H9 (cell line): ENCODE data around the gene SFMBT1. TPM values are rescaled to one million over a fixed set of nuclear protein-coding genes. Genes with fewer than 3 reads are reported as not detected.

Experiments used
- DNase-seq: peaks from one replicate; pipeline ENCODE4 v3.0.0-alpha.2; 2017
- H2AFZ ChIP-seq: one replicate; pipeline ENCODE4 v1.6.1; 2013; ENCODE audit warnings: mild to moderate bottlenecking, low read length, control low read depth, moderate library complexity
- H2AK5ac ChIP-seq: 2 replicates; pipeline ENCODE4 v1.6.1; 2013; ENCODE audit warnings: low read length, control low read depth, mixed read lengths; ENCODE audit not compliant: insufficient read length
- H2BK120ac ChIP-seq: one replicate; pipeline ENCODE4 v1.6.1; 2013; ENCODE audit warnings: low read depth, mild to moderate bottlenecking, low read length, control low read depth, inconsistent platforms; ENCODE audit not compliant: poor library complexity, severe bottlenecking
- H2BK12ac ChIP-seq: 2 replicates; pipeline ENCODE4 v1.6.1; 2013; ENCODE audit warnings: low read length, control low read depth, mixed read lengths, low read depth; ENCODE audit not compliant: insufficient read length
- H2BK15ac ChIP-seq: 2 replicates; pipeline ENCODE4 v1.6.1; 2013; ENCODE audit warnings: low read depth, low read length, control low read depth
- H2BK20ac ChIP-seq: one replicate; pipeline ENCODE4 v1.6.1; 2013; ENCODE audit warnings: low read depth, mild to moderate bottlenecking, low read length, control low read depth, inconsistent platforms; ENCODE audit not compliant: poor library complexity, severe bottlenecking
- H2BK5ac ChIP-seq: 2 replicates; pipeline ENCODE4 v1.6.1; 2013; ENCODE audit warnings: low read length, control low read depth, mixed read lengths; ENCODE audit not compliant: insufficient read length
- H3K14ac ChIP-seq: 2 replicates; pipeline ENCODE4 v1.6.1; 2013; ENCODE audit warnings: low read length, control low read depth; ENCODE audit not compliant: insufficient read depth
- H3K18ac ChIP-seq: 2 replicates; pipeline ENCODE4 v1.6.1; 2013; ENCODE audit warnings: low read depth, mild to moderate bottlenecking, mixed read lengths, low read length, control low read depth; ENCODE audit not compliant: insufficient read length
- H3K23ac ChIP-seq: 2 replicates; pipeline ENCODE4 v1.6.1; 2013; ENCODE audit warnings: low read length, control low read depth, mixed read lengths, low read depth; ENCODE audit not compliant: insufficient read length
- H3K23me2 ChIP-seq: 2 replicates; pipeline ENCODE4 v1.6.1; 2013; ENCODE audit warnings: low read depth, mild to moderate bottlenecking, mixed read lengths, low read length, control low read depth; ENCODE audit not compliant: insufficient read length, poor library complexity, severe bottlenecking
- H3K27ac ChIP-seq: 2 replicates; pipeline ENCODE4 v1.5.1; 2013; ENCODE audit warnings: low read length, control low read depth, mixed read lengths, low read depth; ENCODE audit not compliant: insufficient read length
- H3K27me3 ChIP-seq: 2 replicates; pipeline ENCODE4 v1.6.1; 2013; ENCODE audit warnings: low read length, control low read depth, inconsistent platforms; ENCODE audit not compliant: insufficient read depth
- H3K4ac ChIP-seq: 2 replicates; pipeline ENCODE4 v1.6.1; 2013; ENCODE audit warnings: low read depth, mild to moderate bottlenecking, control low read depth, inconsistent platforms, low read length, moderate library complexity
- H3K4me1 ChIP-seq: 2 replicates; pipeline ENCODE4 v1.6.1; 2013; ENCODE audit warnings: low read length, control low read depth, inconsistent platforms; ENCODE audit not compliant: insufficient read depth
- H3K4me2 ChIP-seq: 2 replicates; pipeline ENCODE4 v1.6.1; 2013; ENCODE audit warnings: low read length, control low read depth, mixed read lengths; ENCODE audit not compliant: insufficient read length, insufficient read depth
- H3K56ac ChIP-seq: 2 replicates; pipeline ENCODE4 v1.6.1; 2013; ENCODE audit warnings: low read depth, mild to moderate bottlenecking, mixed read lengths, low read length, control low read depth; ENCODE audit not compliant: insufficient read length
- H3K79me1 ChIP-seq: 2 replicates; pipeline ENCODE4 v1.6.1; 2013; ENCODE audit warnings: low read depth, mild to moderate bottlenecking, moderate library complexity, low read length, control low read depth, inconsistent platforms; ENCODE audit not compliant: insufficient read depth, poor library complexity, severe bottlenecking
- H3K79me2 ChIP-seq: 2 replicates; pipeline ENCODE4 v1.6.1; 2013; ENCODE audit warnings: low read length, control low read depth, inconsistent platforms; ENCODE audit not compliant: insufficient read depth
- H3K9ac ChIP-seq: 2 replicates; pipeline ENCODE4 v1.6.1; 2013; ENCODE audit warnings: low read length, control low read depth, mixed read lengths; ENCODE audit not compliant: insufficient read length; ENCODE audit errors: extremely low read depth
- H3K9me3 ChIP-seq: one replicate; pipeline ENCODE4 v1.6.1; 2013; ENCODE audit warnings: low read depth, low read length, inconsistent platforms; ENCODE audit not compliant: control insufficient read depth
- H3T11ph ChIP-seq: one replicate; pipeline ENCODE4 v1.6.1; 2013; ENCODE audit warnings: mild to moderate bottlenecking, low read length, control low read depth, inconsistent platforms
- H4K20me1 ChIP-seq: one replicate; pipeline ENCODE4 v1.6.1; 2013; ENCODE audit not compliant: control insufficient read depth, insufficient read length, insufficient read depth
- H4K5ac ChIP-seq: 2 replicates; pipeline ENCODE4 v1.6.1; 2013; ENCODE audit warnings: low read depth, mild to moderate bottlenecking, mixed read lengths, low read length, control low read depth; ENCODE audit not compliant: insufficient read length
- H4K8ac ChIP-seq: replicated peaks from 2 replicates; pipeline ENCODE4 v1.6.1; 2013; ENCODE audit warnings: low read length, control low read depth, mixed read lengths, low read depth; ENCODE audit not compliant: insufficient read length
- H4K91ac ChIP-seq: 2 replicates; pipeline ENCODE4 v1.6.1; 2013; ENCODE audit warnings: low read depth, mild to moderate bottlenecking, moderate library complexity, mixed read lengths, low read length, control low read depth; ENCODE audit not compliant: insufficient read length
- H3K27ac Mint-ChIP-seq, 3 experiments: 2 replicates in 2 of 3; 3 replicates in 1 of 3; pipeline ENCODE4 v1.8.0; 2020 to 2021; ENCODE audit warnings: mixed read lengths in 3 of 3, mild to moderate bottlenecking in 1 of 3, moderate library complexity in 1 of 3
- H3K27me3 Mint-ChIP-seq: 2 replicates; pipeline ENCODE4 v1.8.0; 2021; ENCODE audit warnings: low read depth, mild to moderate bottlenecking, moderate library complexity, mixed read lengths
- H3K36me3 Mint-ChIP-seq, 3 experiments: 2 replicates in 2 of 3; 3 replicates in 1 of 3; pipeline ENCODE4 v1.8.0; 2020 to 2021; ENCODE audit warnings: low read depth in 3 of 3, mixed read lengths in 3 of 3; ENCODE audit not compliant: insufficient read depth in 1 of 3
- H3K4me1 Mint-ChIP-seq, 2 experiments: 2 replicates each; pipeline ENCODE4 v1.8.0; 2020; ENCODE audit warnings: mixed read lengths in 2 of 2
- H3K4me3 Mint-ChIP-seq, 2 experiments: 2 replicates in 1 of 2; 3 replicates in 1 of 2; pipeline ENCODE4 v1.8.0; 2020 to 2021; ENCODE audit warnings: mild to moderate bottlenecking in 2 of 2, mixed read lengths in 2 of 2, moderate library complexity in 1 of 2
- H3K9me3 Mint-ChIP-seq, 2 experiments: 2 replicates in 1 of 2; 3 replicates in 1 of 2; pipeline ENCODE4 v1.8.0; 2020; ENCODE audit warnings: mild to moderate bottlenecking in 2 of 2, mixed read lengths in 2 of 2, moderate library complexity in 1 of 2
- CTCF ChIP-seq: fragments of 200-600 bp; sonication (generic); conservative IDR thresholded peaks from 3 replicates; pipeline ENCODE4 v1.8.0; 2021; ENCODE audit warnings: antibody characterized with exemption, mild to moderate bottlenecking
- WGBS: extraction: QIAGEN DNeasy Blood & Tissue Kit; methylation state at CpG from one replicate; pipeline ENCODE4 v1.1.7; 2013; ENCODE audit warnings: missing lambda C conversion rate, low lambda C conversion rate, mixed read lengths; ENCODE audit not compliant: insufficient read length; ENCODE audit errors: extremely low coverage; 5-methylcytosine and 5-hydroxymethylcytosine counted together
- total RNA-seq: library from RNA; stranded (reverse); gene quantifications from 2 replicates; pipeline ENCODE4 v1.2.1, GENCODE V29; 2021

Gene SFMBT1
- total RNA-seq, 1 experiment from 2014 or later: 15.3 TPM

DNA sequence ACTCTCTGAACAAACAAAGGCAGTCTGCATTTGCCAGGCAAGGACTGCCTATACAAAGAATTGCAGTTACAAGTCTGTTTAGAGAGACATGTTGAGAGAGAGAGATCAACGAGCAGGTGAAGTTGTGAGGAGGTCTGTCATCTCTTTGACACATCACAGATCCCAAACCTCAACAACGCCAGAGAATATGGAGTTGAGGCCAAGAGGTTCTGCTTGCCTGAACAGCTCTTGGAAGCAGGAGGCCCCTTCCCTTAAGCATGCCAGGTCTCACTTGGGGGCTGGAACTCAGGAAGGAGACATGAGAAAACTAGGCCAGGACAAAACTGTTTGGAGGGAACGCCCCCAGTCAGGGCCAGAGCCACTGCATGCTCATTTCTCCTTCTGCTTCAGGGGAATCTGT is 188.7 kb downstream of the SFMBT1 start:
- H3K23me2 ChIP-seq: no peaks in the 10 kb centered on the region
- H3K9me3 ChIP-seq: no peaks in the 10 kb centered on the region
- no peak overlapping the region for H3K56ac ChIP-seq
- H3K4ac ChIP-seq: no peak overlapping the region
- no peak overlapping the region for H4K5ac ChIP-seq
- no peak overlapping the region for H4K8ac ChIP-seq
- H3K9ac ChIP-seq: no peak overlapping the region
- H3K27me3 ChIP-seq: no peaks in the 10 kb centered on the region
- H3K23ac ChIP-seq: no peak overlapping the region
- no peak overlapping the region for H3K14ac ChIP-seq
- no peaks in the 10 kb centered on the region for H3K79me1 ChIP-seq
- WGBS: no CpG with 5 or more reads among the region's 3 CpGs
- H3K27ac ChIP-seq: no peak overlapping the region
- no peaks in the 10 kb centered on the region for H3K27me3 Mint-ChIP-seq
- H3K18ac ChIP-seq: no peak overlapping the region
- H3K9me3 Mint-ChIP-seq: no peaks in the 10 kb centered on the region
- no peaks in the 10 kb centered on the region for H3K79me2 ChIP-seq
- H3K36me3 Mint-ChIP-seq: peaks cover 0 to 2% (median 2%) of the 10 kb centered on the region in 3 experiments; a peak in 3 of 7 replicates
- no peak overlapping the region for H2BK12ac ChIP-seq
- H3T11ph ChIP-seq: no peak overlapping the region
- no peaks in the 10 kb centered on the region for H3K4me1 ChIP-seq
- no peak overlapping the region for H2BK5ac ChIP-seq
- no peaks in the 10 kb centered on the region for H4K20me1 ChIP-seq
- no peaks in the 10 kb centered on the region for H3K4me1 Mint-ChIP-seq
- H3K27ac Mint-ChIP-seq: no peak overlapping the region
- no peak overlapping the region for H3K4me3 Mint-ChIP-seq
- H2AFZ ChIP-seq: no peak overlapping the region
- DNase-seq: no peak
- no peak overlapping the region for H2BK15ac ChIP-seq
- no peak overlapping the region for H2BK20ac ChIP-seq
- H2AK5ac ChIP-seq: no peak overlapping the region
- TF ChIP-seq CTCF: no peak
- H3K4me2 ChIP-seq: no peak overlapping the region
- H2BK120ac ChIP-seq: no peak overlapping the region
- H4K91ac ChIP-seq: no peak overlapping the region
